HEK293T (cell line): Measurements from ENCODE around the gene HES7.

Experiments used
- CTCF ChIA-PET: fragments of 350-600 bp; formaldehyde crosslinking; extraction: SDS; loops from one replicate; lab custom pipeline; 2021; ENCODE audit warnings: antibody characterized with exemption, inconsistent platforms; lab: Yijun Ruan, JAX
- POLR2A ChIA-PET: fragments of 350-600 bp; formaldehyde crosslinking; extraction: SDS; loops from one replicate; lab custom pipeline; 2020; ENCODE audit warnings: antibody characterized with exemption, inconsistent platforms; lab: Yijun Ruan, JAX
- DNase-seq: peaks from one replicate; pipeline ENCODE4 v3.0.0; 2012; ENCODE audit warnings: mixed read lengths; ENCODE audit errors: extremely low spot score
- BHLHE40 ChIP-seq: fragments of 450-650 bp; IDR thresholded peaks from 2 replicates; pipeline ENCODE4 v1.6.1; 2016; ENCODE audit warnings: mild to moderate bottlenecking, moderate library complexity, borderline replicate concordance
- CTBP1 ChIP-seq: fragments of 450-650 bp; IDR thresholded peaks from 2 replicates; pipeline ENCODE4 v1.6.1; 2016; ENCODE audit warnings: borderline replicate concordance
- ELF4 ChIP-seq: fragments of 450-650 bp; IDR thresholded peaks from 2 replicates; pipeline ENCODE4 v1.6.1; 2017; ENCODE audit warnings: antibody characterized with exemption
- FOXA1 ChIP-seq: fragments of 450-650 bp; IDR thresholded peaks from 2 replicates; pipeline ENCODE4 v1.6.1; 2016; ENCODE audit warnings: mild to moderate bottlenecking
- FOXM1 ChIP-seq: fragments of 450-650 bp; IDR thresholded peaks from 2 replicates; pipeline ENCODE4 v1.6.1; 2017; ENCODE audit warnings: mild to moderate bottlenecking, borderline replicate concordance
- HDGF ChIP-seq: fragments of 450-650 bp; IDR thresholded peaks from 2 replicates; pipeline ENCODE4 v1.6.1; 2017; ENCODE audit warnings: antibody characterized with exemption, borderline replicate concordance
- L3MBTL2 ChIP-seq: fragments of 450-650 bp; conservative IDR thresholded peaks from 2 replicates; pipeline ENCODE4 v1.6.1; 2016; ENCODE audit warnings: mild to moderate bottlenecking
- LEF1 ChIP-seq: fragments of 450-650 bp; IDR thresholded peaks from 2 replicates; pipeline ENCODE4 v1.6.1; 2017; ENCODE audit warnings: mild to moderate bottlenecking, borderline replicate concordance
- NFRKB ChIP-seq: fragments of 450-650 bp; IDR thresholded peaks from 2 replicates; pipeline ENCODE4 v1.6.1; 2016; ENCODE audit warnings: mild to moderate bottlenecking, moderate library complexity
- SP1 ChIP-seq: fragments of 450-650 bp; IDR thresholded peaks from 2 replicates; pipeline ENCODE4 v1.6.1; 2017
- SUZ12 ChIP-seq: fragments of 450-650 bp; IDR thresholded peaks from 2 replicates; pipeline ENCODE4 v1.6.1; 2016; ENCODE audit warnings: mild to moderate bottlenecking
- TARDBP ChIP-seq: fragments of 450-650 bp; IDR thresholded peaks from 2 replicates; pipeline ENCODE4 v1.6.1; 2016
- ZNF384 ChIP-seq: fragments of 450-650 bp; IDR thresholded peaks from 2 replicates; pipeline ENCODE4 v1.6.1; 2016
- TF ChIP-seq, protein P1 (sequence below): fragments of 450-650 bp; IDR thresholded peaks from 2 replicates; pipeline ENCODE4 v1.6.1; 2016

Gene HES7

DNA sequence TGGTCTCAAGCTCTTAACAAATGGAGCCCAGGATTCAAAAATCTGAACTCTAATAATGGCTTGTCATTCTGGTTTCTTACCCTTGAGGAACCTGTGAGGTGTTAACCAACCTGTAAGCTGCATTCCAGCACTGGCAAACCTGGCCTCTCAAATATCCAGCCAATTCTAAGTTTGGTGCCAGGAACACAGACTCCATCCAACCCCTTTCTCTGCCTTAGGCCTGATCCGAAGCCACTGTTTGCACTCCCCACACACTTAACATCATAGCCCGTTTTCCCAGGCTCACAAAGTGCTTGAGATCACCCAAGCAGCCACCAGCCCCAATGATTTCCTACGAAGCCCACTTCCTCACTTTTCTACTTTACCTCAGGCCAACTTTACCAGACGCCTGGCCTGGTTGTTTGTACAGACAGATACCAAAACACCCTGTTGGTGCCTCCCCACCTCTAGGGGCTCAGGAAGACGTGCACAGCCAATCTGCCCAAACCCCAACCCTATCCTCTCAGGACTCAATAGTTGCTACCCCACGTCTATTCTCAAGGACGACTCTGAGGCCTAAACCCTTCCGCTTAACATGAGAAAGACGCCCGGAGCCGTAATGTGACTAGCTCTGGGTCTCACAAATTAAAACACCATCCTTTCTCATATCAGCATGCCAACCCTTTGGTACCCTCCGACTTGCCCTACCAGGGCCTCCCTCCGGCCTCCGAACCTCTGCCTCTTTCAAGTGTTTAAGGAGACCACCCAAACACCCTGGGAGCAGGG is 31.5 kb upstream of the HES7 start:
- TF ChIP-seq CTBP1: no peak
- TF ChIP-seq LEF1: no peak
- no peak for TF ChIP-seq SUZ12
- no peak for TF ChIP-seq FOXM1
- TF ChIP-seq TARDBP: no peak
- TF ChIP-seq L3MBTL2: no peak
- no peak for TF ChIP-seq HDGF
- TF ChIP-seq SP1: no peak
- no peak for TF ChIP-seq NFRKB
- no peak for TF ChIP-seq ELF4
- ChIA-PET CTCF (no interaction called here), POLR2A (interaction anchor here (1.6 to 6.1 kb wide), 6 partner anchors 16 to 55 kb away, joined by 3 to 53 read pairs (median 12); partner anchors contain the start of genes AURKB, HES7 and TMEM107)
- DNase-seq: no peak

DNA sequence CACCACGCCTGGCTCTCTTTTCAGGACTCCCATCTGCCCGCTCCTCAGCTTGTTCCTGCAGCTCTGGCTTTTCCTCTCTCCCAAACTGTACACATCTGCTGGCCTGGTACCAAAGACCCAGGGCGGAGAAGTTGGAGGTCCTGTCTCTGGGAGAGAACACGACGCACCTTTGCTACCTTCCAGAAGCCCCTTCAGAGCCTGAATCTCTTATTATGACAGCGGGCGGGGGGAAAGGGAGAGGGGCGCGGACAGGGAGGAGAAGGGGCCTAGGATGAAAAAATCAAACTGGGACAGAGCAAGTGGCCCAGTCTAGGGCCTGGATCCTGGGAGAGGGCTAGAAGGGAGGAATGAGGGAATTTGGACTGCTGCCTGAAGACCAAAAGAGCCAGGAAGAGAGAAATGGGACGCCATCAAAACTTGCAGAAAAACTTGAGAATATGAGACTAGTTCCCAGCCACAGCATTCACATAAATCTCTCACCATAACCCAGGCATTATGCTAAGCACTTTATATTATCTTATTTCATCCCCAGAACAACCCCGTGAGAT is 30.8 kb upstream of the HES7 start:
- no peak for TF ChIP-seq FOXM1
- no peak for TF ChIP-seq SUZ12
- ChIA-PET POLR2A (interaction anchor here (1.2 to 6.1 kb wide), 6 partner anchors 15 to 140 kb away, joined by 3 to 53 read pairs (median 4); partner anchors contain the start of genes CTC1, SLC25A35 and TMEM107), CTCF (no interaction called here)
- DNase-seq: no peak

DNA sequence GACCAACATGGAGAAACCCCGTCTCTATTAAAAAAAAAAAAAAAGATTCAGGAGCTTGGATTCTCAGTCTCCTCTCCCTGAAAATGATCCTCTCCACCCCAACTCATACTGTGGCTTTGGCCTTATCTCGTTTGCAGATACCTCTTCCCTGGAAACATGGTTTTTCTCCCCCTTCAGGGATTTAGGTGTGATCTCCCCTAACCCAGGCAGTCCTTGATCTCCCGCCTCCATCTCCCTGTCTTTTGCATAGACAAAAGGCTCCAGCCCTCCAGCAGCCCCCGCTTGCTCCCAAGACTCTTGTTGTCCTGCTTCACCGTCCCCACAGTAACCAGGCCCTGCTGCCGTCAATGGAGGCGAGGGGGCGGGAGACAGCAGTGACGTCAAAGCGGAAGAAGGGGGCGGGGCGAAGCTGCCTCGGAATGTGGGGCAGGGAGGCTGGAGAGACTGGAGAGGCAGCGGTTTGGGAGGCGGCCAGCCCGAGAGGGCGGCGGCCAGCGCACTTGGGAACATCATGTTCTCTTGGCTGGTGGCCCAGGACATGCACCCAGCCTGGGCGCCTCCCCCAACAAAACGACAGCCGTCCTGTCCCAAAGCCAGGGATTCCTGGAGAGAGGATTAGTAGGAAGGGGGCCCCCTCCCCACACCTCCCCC is 30.2 kb upstream of the HES7 start:
- TF ChIP-seq TARDBP: no peak
- TF ChIP-seq LEF1: no peak
- TF ChIP-seq SUZ12: no peak
- peak; percentile 47; the same call in 1 of the 2 replicates for TF ChIP-seq L3MBTL2
- TF ChIP-seq FOXA1: no peak
- TF ChIP-seq, protein P1, sequence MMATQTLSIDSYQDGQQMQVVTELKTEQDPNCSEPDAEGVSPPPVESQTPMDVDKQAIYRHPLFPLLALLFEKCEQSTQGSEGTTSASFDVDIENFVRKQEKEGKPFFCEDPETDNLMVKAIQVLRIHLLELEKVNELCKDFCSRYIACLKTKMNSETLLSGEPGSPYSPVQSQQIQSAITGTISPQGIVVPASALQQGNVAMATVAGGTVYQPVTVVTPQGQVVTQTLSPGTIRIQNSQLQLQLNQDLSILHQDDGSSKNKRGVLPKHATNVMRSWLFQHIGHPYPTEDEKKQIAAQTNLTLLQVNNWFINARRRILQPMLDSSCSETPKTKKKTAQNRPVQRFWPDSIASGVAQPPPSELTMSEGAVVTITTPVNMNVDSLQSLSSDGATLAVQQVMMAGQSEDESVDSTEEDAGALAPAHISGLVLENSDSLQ: no peak
- ChIA-PET CTCF (interaction anchor here (0.6 kb wide), 1 partner anchor 399 kb away, joined by 4 read pairs; no protein-coding TSS in a partner anchor), POLR2A (interaction anchor here (1.2 to 6.1 kb wide), 7 partner anchors 15 to 141 kb away, joined by 3 to 53 read pairs (median 5); partner anchors contain the start of genes AURKB, CTC1, SLC25A35 and TMEM107)
- peak; percentile 73 for DNase-seq

DNA sequence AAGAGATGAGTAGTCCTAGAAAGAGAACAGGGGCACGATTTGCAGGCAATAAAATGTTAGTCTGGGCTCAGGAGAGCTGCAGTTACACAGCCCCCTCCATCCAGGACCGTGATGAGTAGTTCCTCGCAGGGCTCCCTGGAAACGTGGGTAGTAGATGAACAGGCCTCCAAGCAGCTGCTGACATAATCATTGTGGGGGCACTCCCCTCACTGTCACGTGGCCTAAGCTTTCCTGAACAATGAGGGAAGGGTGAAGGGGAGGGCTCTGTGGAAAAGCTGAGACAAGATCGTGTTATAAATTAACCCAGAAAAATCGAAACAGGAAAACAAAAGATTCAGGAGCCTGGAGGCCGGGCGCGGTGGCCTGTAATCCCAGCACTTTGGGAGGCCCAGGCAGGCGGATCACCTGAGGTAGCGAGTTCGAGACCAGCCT is 29.6 kb upstream of the HES7 start:
- CTCF ChIA-PET: interaction anchor here (0.6 kb wide), 2 partner anchors 37 to 399 kb away, joined by 4 read pairs; partner anchors contain the start of gene BORCS6
- TF ChIP-seq LEF1 (no peak), L3MBTL2 (0 out of 2 replicates have a peak, but pooled peaks have one; percentile 10)
- POLR2A ChIA-PET: interaction anchor here (1.2 to 6.1 kb wide), 6 partner anchors 14 to 142 kb away, joined by 4 to 53 read pairs (median 5); partner anchors contain the start of genes AURKB, CTC1 and SLC25A35
- no peak for DNase-seq

DNA sequence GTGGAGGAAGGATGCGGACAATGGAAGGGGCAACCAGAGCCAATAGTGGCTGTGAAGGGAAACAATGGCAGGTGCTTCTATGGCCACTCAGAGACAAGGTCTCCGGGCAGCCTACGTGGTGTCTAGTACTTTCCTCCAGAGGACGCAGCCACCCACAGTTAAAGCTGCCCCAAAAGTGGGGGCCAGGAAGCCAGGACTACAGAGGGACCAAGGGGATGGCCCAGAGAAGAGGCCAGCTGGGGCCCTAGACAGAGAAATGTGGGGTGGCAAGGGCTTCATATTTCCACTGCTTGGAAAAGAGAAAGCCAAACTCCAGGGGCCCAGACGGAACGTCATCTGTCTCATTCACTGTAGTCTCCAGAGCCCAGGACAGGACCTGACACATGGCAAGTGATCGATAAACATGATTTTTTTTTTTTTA is 29.1 kb upstream of the HES7 start:
- ChIA-PET POLR2A (interaction anchor here (1.4 to 6.1 kb wide), 5 partner anchors 14 to 95 kb away, joined by 4 to 53 read pairs (median 5); partner anchors contain the start of genes AURKB and CTC1), CTCF (interaction anchor here (0.6 kb wide), 1 partner anchor 37 kb away, joined by 4 read pairs; the partner anchor contains the start of gene BORCS6)
- no peak for DNase-seq
- TF ChIP-seq HDGF: no peak
- no peak for TF ChIP-seq LEF1
- no peak for TF ChIP-seq ELF4
- TF ChIP-seq CTBP1: no peak
- TF ChIP-seq TARDBP: no peak
- TF ChIP-seq SP1: no peak
- TF ChIP-seq L3MBTL2: no peak
- TF ChIP-seq BHLHE40: no peak
- TF ChIP-seq ZNF384: no peak

DNA sequence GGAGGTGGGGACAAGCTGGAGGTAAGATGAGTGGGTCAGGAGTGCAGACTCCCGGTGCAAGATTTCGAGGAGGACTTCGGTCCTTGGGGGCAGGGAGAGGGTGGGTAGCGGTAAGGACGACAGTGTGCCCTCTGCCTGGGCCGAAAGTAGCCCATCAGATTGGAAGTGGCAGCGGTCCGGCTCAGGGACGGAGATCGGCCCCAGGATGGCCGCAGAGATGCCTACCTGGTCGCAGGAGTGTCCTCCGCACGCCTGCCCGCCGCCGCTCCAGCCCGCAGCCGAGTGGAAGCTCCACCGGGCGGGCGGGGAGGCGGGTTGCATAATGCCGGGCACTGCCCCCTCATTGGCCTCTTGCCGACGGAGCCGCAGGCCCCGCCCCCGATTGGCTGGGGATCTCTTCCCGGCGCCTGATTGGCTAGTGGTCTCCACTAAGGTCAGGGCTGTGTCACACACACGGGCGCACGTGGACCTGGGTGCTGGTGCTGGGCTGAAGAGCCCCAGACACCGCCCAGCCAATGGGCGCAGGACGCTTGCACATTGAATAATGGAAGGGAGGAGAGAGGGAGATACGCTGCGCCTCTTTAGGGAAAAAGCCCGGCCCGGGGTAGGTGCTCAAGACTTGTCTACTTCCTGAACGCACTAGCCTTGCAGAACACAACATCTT is 28.3 kb upstream of the HES7 start, which contains the start of gene PER1:
Gene PER1, minus strand, starts transcription at position 293 of the 664 bp plus-strand sequence. CDS start 1,698 bp downstream, outside the sequence.
- DNase-seq: peak; percentile 85
- TF ChIP-seq HDGF: peak; percentile 51; the same call in 1 of the 2 replicates
- peak; percentile 93 for TF ChIP-seq L3MBTL2
- no peak for TF ChIP-seq TARDBP
- CTCF ChIA-PET: interaction anchor here (0.6 kb wide), 1 partner anchor 33 kb away, joined by 3 read pairs; no protein-coding TSS in a partner anchor
- POLR2A ChIA-PET: interaction anchor here (0.6 to 6.1 kb wide), 6 partner anchors 9 to 90 kb away, joined by 3 to 53 read pairs (median 7); partner anchors contain the start of gene HES7

DNA sequence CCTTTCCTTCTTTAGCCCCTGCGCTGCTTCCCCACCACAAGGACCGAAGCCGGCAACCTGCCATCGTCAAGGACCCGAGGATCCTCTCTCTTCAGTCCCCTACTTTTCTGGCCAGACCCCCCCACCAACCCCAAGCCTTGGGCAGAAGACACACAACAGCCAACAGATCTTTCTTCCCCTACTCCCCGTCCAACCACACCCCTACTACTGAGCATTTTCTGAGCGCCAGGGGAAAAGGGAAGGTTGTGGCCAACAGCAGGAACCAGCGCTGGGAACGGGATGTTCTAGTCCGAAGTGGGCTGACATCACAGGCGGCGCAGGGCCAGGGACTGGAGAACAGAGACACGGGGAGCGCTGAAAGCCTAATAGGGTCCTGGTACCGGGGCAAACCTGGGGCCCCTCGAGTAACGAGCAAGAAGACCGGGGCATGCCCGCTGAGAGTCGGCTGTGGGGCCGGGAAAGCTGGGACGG is 27.8 kb upstream of the HES7 start:
- ChIA-PET POLR2A (interaction anchor here (0.9 to 6.1 kb wide), 9 partner anchors 9 to 144 kb away, joined by 3 to 53 read pairs (median 5); partner anchors contain the start of genes HES7, SLC25A35 and TMEM107), CTCF (no interaction called here)
- no peak for DNase-seq
- TF ChIP-seq HDGF: no peak
- no peak for TF ChIP-seq TARDBP
- TF ChIP-seq NFRKB: no peak
- TF ChIP-seq L3MBTL2: no peak
- TF ChIP-seq ELF4: no peak
